ENCODE results near the gene PSTK.

PSTK gene

DNA sequence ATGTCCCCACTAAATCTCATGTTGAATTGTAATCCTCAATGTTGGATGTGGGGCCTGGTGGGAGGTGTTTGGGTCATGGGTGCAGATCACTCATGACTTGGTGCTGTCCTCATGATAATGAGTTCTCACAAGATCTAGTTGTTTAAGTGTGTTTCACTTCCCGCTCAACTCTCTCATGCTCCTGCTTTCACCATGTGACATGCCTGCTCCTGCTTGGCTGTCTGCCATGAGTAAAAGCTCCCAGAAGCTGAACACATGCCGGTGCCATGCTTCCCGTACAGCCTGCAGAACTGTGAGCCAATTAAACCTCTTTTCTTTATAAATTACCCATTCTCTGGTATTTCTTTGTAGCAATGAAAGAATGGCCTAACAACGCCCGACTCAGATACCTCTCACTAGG, 6.2 kb upstream of the PSTK start:
- TF ChIP-seq ZNF274 (IDR thresholded peaks at IDR 0.05; ENCODE audit: low read depth, low read length) (no peak), YY1 (IDR thresholded peaks at IDR 0.05; ENCODE audit: insufficient read depth, insufficient read length) (no peak), SUZ12 (IDR thresholded peaks at IDR 0.05; ENCODE audit: extremely low read depth, insufficient read depth, insufficient read length) (no peak)
- H3K36me3 ChIP-seq (ENCODE audit: insufficient read depth, insufficient read length, low read length), result no peaks in the 10 kb centered on the region
- H3K9ac ChIP-seq (ENCODE audit: insufficient read length, low read depth), result no peak overlapping the region
- no peaks in the 10 kb centered on the region for H3K9me3 ChIP-seq (ENCODE audit: insufficient read depth, low read length)
- no peaks in the 10 kb centered on the region for H3K27me3 ChIP-seq (ENCODE audit: insufficient read depth, insufficient read length)
- no peaks in the 10 kb centered on the region for H3K4me1 ChIP-seq (ENCODE audit: insufficient read depth, insufficient read length)
- DNase-seq (ENCODE audit: low read depth, low spot score), result no peak
- H3K4me3 ChIP-seq (ENCODE audit: insufficient read length, low read depth), result no peak overlapping the region

DNA sequence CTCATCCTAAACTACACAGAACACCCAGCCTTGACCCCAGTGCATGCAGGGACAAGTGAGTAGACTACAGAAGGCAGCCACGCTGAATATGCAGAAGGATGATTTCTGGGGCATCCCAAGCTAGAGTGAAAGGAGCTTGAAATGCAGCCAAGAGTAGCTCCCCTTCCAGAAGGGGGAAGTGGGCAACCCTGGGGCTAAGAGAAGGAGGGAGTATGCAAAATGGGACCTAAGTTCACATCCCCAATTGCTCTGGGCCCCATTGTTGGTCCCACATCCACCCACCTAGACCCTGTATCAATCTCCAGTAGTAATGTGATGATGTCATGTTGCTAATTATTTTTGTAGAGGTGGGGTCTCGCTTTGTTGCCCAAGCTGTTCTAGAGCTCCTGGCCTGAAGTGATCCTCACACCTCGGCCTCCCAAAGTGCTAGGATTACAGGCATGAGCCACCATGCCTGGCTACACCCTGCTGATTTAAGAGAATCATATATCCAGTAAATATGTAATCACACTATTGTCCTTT, 5.6 kb upstream of the PSTK start:
- Histone ChIP-seq H3K9me3 (ENCODE audit: insufficient read depth, low read length) (no peaks in the 10 kb centered on the region), H3K4me3 (ENCODE audit: insufficient read length, low read depth) (no peak overlapping the region), H3K4me1 (ENCODE audit: insufficient read depth, insufficient read length) (no peaks in the 10 kb centered on the region), H3K27me3 (ENCODE audit: insufficient read depth, insufficient read length) (no peaks in the 10 kb centered on the region), H3K36me3 (ENCODE audit: insufficient read depth, insufficient read length, low read length) (no peaks in the 10 kb centered on the region), H3K9ac (ENCODE audit: insufficient read length, low read depth) (no peak overlapping the region)
- no peak for TF ChIP-seq ZNF274 (IDR thresholded peaks at IDR 0.05; ENCODE audit: low read depth, low read length)
- no peak for TF ChIP-seq YY1 (IDR thresholded peaks at IDR 0.05; ENCODE audit: insufficient read depth, insufficient read length)
- no peak for TF ChIP-seq SUZ12 (IDR thresholded peaks at IDR 0.05; ENCODE audit: extremely low read depth, insufficient read depth, insufficient read length)
- DNase-seq (ENCODE audit: low read depth, low spot score), result no peak

DNA sequence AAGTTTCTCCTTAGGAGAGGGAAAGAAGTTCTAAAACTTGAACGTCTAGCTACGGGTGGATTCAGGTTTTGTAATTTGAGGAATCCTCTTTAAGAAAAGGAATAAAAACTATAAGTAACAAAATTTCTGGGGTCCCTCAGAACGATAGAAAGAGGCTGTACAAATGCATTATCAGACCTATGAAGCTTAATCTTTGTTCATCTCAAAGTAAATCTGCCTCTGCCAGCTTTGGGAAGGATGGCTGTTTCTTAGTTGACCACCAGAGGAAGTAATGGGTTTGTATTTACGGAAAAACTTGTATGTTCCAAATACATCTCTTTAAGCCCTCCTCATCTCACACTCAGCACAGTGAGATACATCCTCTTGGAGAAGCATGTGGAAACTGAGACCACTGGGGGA, 864 bp downstream of the PSTK start:
- Histone ChIP-seq H3K27me3 (ENCODE audit: insufficient read depth, insufficient read length) (no peaks in the 10 kb centered on the region), H3K4me1 (ENCODE audit: insufficient read depth, insufficient read length) (no peaks in the 10 kb centered on the region), H3K36me3 (ENCODE audit: insufficient read depth, insufficient read length, low read length) (peaks cover 14% of the 10 kb centered on the region), H3K9ac (ENCODE audit: insufficient read length, low read depth) (peak overlapping the region; percentile 56), H3K4me3 (ENCODE audit: insufficient read length, low read depth) (peak overlapping the region; percentile 58), H3K9me3 (ENCODE audit: insufficient read depth, low read length) (no peaks in the 10 kb centered on the region)
- TF ChIP-seq SUZ12 (IDR thresholded peaks at IDR 0.05; ENCODE audit: extremely low read depth, insufficient read depth, insufficient read length) (no peak), ZNF274 (IDR thresholded peaks at IDR 0.05; ENCODE audit: low read depth, low read length) (no peak), YY1 (IDR thresholded peaks at IDR 0.05; ENCODE audit: insufficient read depth, insufficient read length) (no peak)
- DNase-seq (ENCODE audit: low read depth, low spot score), result peak; percentile 1

DNA sequence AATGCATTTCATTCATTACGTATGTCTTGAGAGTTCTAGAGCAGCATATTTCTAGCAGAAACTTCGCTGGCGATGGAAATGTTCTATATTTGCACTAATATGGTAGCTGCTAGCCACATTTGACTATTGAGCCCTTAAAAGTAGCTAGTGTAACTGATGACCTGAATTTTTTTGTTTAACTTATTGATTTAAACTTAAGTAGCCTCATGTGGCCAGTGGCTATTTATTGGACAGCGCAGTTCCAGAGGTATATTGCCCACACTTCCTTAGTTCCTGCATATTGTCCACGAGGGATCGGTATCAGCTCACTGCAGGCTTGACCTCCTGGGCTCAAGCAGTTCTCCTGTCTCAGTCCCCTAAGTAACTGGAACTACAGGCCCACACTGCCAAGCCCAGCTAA, 3.7 kb downstream of the PSTK start:
- Histone ChIP-seq H3K4me1 (ENCODE audit: insufficient read depth, insufficient read length) (no peaks in the 10 kb centered on the region), H3K27me3 (ENCODE audit: insufficient read depth, insufficient read length) (no peaks in the 10 kb centered on the region), H3K9me3 (ENCODE audit: insufficient read depth, low read length) (no peaks in the 10 kb centered on the region), H3K36me3 (ENCODE audit: insufficient read depth, insufficient read length, low read length) (peaks cover 19% of the 10 kb centered on the region), H3K4me3 (ENCODE audit: insufficient read length, low read depth) (no peak overlapping the region), H3K9ac (ENCODE audit: insufficient read length, low read depth) (no peak overlapping the region)
- no peak for TF ChIP-seq YY1 (IDR thresholded peaks at IDR 0.05; ENCODE audit: insufficient read depth, insufficient read length)
- TF ChIP-seq SUZ12 (IDR thresholded peaks at IDR 0.05; ENCODE audit: extremely low read depth, insufficient read depth, insufficient read length), result no peak
- no peak for TF ChIP-seq ZNF274 (IDR thresholded peaks at IDR 0.05; ENCODE audit: low read depth, low read length)
- no peak for DNase-seq (ENCODE audit: low read depth, low spot score)

DNA sequence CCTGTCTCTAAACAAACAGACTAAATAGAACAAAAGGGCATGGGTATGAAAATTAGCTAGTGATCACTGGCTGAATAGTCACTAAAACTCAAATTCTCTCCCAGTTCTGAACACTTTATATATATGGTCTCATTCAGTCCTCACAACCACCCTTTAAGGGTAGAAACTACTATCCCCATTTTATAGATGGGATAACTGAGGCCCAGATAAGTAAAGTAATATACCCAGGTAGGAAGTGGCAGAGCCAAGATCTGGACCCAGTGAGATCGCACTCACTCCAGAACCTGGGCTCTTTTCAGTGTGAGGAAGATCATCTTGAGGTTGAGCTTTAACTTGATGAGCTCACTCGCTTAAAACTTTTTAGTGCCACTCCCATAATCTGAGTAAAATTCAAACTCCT, 4.5 kb downstream of the PSTK start:
- DNase-seq (ENCODE audit: low read depth, low spot score), result no peak
- H3K9me3 ChIP-seq (ENCODE audit: insufficient read depth, low read length), result no peaks in the 10 kb centered on the region

DNA sequence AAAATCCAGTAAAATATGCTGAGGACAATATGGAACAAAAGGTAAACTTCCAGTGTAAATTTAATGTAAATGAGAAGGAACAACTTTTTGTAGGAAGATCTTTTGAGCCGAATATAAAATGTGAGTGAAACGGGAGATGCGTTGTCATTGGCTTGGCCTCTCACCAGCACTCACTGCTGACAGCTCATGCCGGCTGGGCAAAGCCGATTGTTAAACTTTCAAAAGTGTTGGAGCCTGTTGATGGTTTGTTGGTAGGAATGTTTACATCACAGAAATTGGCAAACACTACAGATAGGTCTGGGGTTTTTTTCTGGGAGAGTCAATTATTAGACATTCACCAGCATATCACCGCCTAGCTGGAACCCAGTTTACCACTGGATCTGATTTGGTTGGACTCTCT, 6.1 kb downstream of the PSTK start:
- Histone ChIP-seq H3K27me3 (ENCODE audit: insufficient read depth, insufficient read length) (no peaks in the 10 kb centered on the region), H3K9ac (ENCODE audit: insufficient read length, low read depth) (no peak overlapping the region), H3K9me3 (ENCODE audit: insufficient read depth, low read length) (no peaks in the 10 kb centered on the region), H3K4me1 (ENCODE audit: insufficient read depth, insufficient read length) (no peaks in the 10 kb centered on the region), H3K4me3 (ENCODE audit: insufficient read length, low read depth) (no peak overlapping the region), H3K36me3 (ENCODE audit: insufficient read depth, insufficient read length, low read length) (peaks cover 25% of the 10 kb centered on the region)
- TF ChIP-seq ZNF274 (IDR thresholded peaks at IDR 0.05; ENCODE audit: low read depth, low read length), result no peak
- TF ChIP-seq YY1 (IDR thresholded peaks at IDR 0.05; ENCODE audit: insufficient read depth, insufficient read length), result no peak
- no peak for TF ChIP-seq SUZ12 (IDR thresholded peaks at IDR 0.05; ENCODE audit: extremely low read depth, insufficient read depth, insufficient read length)
- no peak for DNase-seq (ENCODE audit: low read depth, low spot score)

More for the DNA sequence above, 4.5 kb downstream of the PSTK start:
- Histone ChIP-seq H3K4me1 (ENCODE audit: insufficient read depth, insufficient read length) (no peaks in the 10 kb centered on the region), H3K4me3 (ENCODE audit: insufficient read length, low read depth) (no peak overlapping the region), H3K36me3 (ENCODE audit: insufficient read depth, insufficient read length, low read length) (peaks cover 19% of the 10 kb centered on the region), H3K27me3 (ENCODE audit: insufficient read depth, insufficient read length) (no peaks in the 10 kb centered on the region), H3K9ac (ENCODE audit: insufficient read length, low read depth) (no peak overlapping the region)
- TF ChIP-seq SUZ12 (IDR thresholded peaks at IDR 0.05; ENCODE audit: extremely low read depth, insufficient read depth, insufficient read length), result no peak
- TF ChIP-seq YY1 (IDR thresholded peaks at IDR 0.05; ENCODE audit: insufficient read depth, insufficient read length), result no peak
- no peak for TF ChIP-seq ZNF274 (IDR thresholded peaks at IDR 0.05; ENCODE audit: low read depth, low read length)

DNA sequence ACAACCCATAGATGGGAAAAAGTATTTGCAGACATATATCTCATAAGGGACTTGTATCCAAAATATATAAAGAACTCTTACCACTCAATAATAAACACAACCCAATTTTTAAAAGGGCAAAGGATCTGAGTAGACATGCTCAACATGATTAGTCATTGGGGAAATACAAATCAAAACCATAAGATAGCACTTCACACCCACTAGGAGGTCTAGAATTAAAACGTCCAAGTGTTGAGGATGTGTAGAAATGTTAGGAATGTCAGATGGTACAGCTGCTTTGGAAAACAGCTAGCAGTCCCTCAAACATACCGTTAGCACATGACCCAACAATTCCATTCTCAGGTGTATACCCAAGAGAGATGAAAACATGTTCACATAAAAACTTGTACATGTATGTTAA, 8.3 kb downstream of the PSTK start:
- no peak for DNase-seq (ENCODE audit: low read depth, low spot score)
- H3K9me3 ChIP-seq (ENCODE audit: insufficient read depth, low read length), result no peaks in the 10 kb centered on the region
- peaks cover 36% of the 10 kb centered on the region for H3K36me3 ChIP-seq (ENCODE audit: insufficient read depth, insufficient read length, low read length)
- no peaks in the 10 kb centered on the region for H3K27me3 ChIP-seq (ENCODE audit: insufficient read depth, insufficient read length)
- H3K9ac ChIP-seq (ENCODE audit: insufficient read length, low read depth), result no peak overlapping the region
- H3K4me3 ChIP-seq (ENCODE audit: insufficient read length, low read depth), result no peak overlapping the region
- H3K4me1 ChIP-seq (ENCODE audit: insufficient read depth, insufficient read length), result no peaks in the 10 kb centered on the region
- no peak for TF ChIP-seq SUZ12 (IDR thresholded peaks at IDR 0.05; ENCODE audit: extremely low read depth, insufficient read depth, insufficient read length)

DNA sequence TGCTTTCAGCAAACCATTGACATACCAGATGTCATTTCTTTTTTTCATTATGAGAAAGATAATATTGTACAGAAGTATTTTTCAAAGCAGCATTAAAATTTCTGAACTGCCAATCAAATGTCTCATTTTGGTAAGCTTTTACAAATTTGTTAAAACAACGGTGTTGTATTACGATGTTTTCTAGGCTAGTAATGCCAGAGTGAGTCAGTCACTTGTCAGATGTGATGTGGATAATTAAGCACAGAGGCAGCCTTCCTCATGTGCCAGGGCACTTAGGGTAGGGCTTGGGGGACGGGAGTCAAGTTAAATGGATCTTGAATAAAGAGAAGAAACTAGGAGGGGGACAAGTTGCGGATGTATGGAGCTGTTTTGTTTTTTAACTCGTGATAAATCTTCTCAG, 10.1 kb downstream of the PSTK start:
- H3K36me3 ChIP-seq (ENCODE audit: insufficient read depth, insufficient read length, low read length), result peaks cover 44% of the 10 kb centered on the region

More for the DNA sequence above, 10.1 kb downstream of the PSTK start:
- no peak for DNase-seq (ENCODE audit: low read depth, low spot score)
- H3K27me3 ChIP-seq (ENCODE audit: insufficient read depth, insufficient read length), result no peaks in the 10 kb centered on the region
- H3K4me3 ChIP-seq (ENCODE audit: insufficient read length, low read depth), result no peak overlapping the region
- no peak for TF ChIP-seq ZNF274 (IDR thresholded peaks at IDR 0.05; ENCODE audit: low read depth, low read length)
- TF ChIP-seq SUZ12 (IDR thresholded peaks at IDR 0.05; ENCODE audit: extremely low read depth, insufficient read depth, insufficient read length), result no peak
- TF ChIP-seq YY1 (IDR thresholded peaks at IDR 0.05; ENCODE audit: insufficient read depth, insufficient read length), result no peak
- no peaks in the 10 kb centered on the region for H3K4me1 ChIP-seq (ENCODE audit: insufficient read depth, insufficient read length)
- no peak overlapping the region for H3K9ac ChIP-seq (ENCODE audit: insufficient read length, low read depth)
- no peaks in the 10 kb centered on the region for H3K9me3 ChIP-seq (ENCODE audit: insufficient read depth, low read length)
